GM18511 (cell line): ENCODE results near the gene C5AR2.
"Not testable (repeated sequence)": the region's sequence is repeated elsewhere in the genome, so short reads cannot be mapped to it uniquely, and the experiment has no call there.

ENCODE experiments used
- ATAC-seq: cut with Tn5 transposase; IDR thresholded peaks from one replicate; pipeline ENCODE4 v1.9.1; 2021; ENCODE audit warnings: mild to moderate bottlenecking, moderate library complexity; ENCODE audit not compliant: unreplicated experiment

Gene C5AR2

GRCh38 chr19:47358936-47359335, 27.0 kb downstream of the C5AR2 start:
- ATAC-seq: no peak

GRCh38 chr19:47362321-47362720, 30.3 kb downstream of the C5AR2 start:
- no peak for ATAC-seq

- no peak for ATAC-seq
These were observed 32.0 kb downstream of the C5AR2 start for GRCh38 chr19:47363758-47364531.

GRCh38 chr19:47365455-47365854, 33.5 kb downstream of the C5AR2 start:
- ATAC-seq: not testable (repeated sequence)

- no peak for ATAC-seq
These were observed 38.2 kb downstream of the C5AR2 start for GRCh38 chr19:47370045-47370611.

- no peak for ATAC-seq
These were observed 39.3 kb downstream of the C5AR2 start for GRCh38 chr19:47371261-47371660.

- ATAC-seq: no peak
These were observed 40.6 kb downstream of the C5AR2 start for GRCh38 chr19:47372603-47373002.

- no peak for ATAC-seq
These were observed 41.6 kb downstream of the C5AR2 start for GRCh38 chr19:47373246-47374240.

GRCh38 chr19:47374876-47375693, 43.1 kb downstream of the C5AR2 start:
- no peak for ATAC-seq

GRCh38 chr19:47375694-47376588, 44.0 kb downstream of the C5AR2 start:
- no peak for ATAC-seq

- ATAC-seq: no peak
These were observed 44.7 kb downstream of the C5AR2 start for GRCh38 chr19:47376589-47377144.

GRCh38 chr19:47377208-47377701, 45.3 kb downstream of the C5AR2 start:
- no peak for ATAC-seq

GRCh38 chr19:47377801-47378200, 45.8 kb downstream of the C5AR2 start:
- ATAC-seq: no peak

GRCh38 chr19:47378246-47378645, 46.3 kb downstream of the C5AR2 start:
- no peak for ATAC-seq

GRCh38 chr19:47379381-47379938, 47.5 kb downstream of the C5AR2 start:
- ATAC-seq: no peak

- ATAC-seq: no peak
These were observed 48.6 kb downstream of the C5AR2 start for GRCh38 chr19:47380559-47380958.

- ATAC-seq: no peak
These were observed 49.1 kb downstream of the C5AR2 start for GRCh38 chr19:47381121-47381520.

- ATAC-seq: no peak
These were observed 49.8 kb downstream of the C5AR2 start for GRCh38 chr19:47381653-47382279.
